Mammary epithelial cell (primary cell): Measurements from ENCODE around the gene CPOX.

Experiments used
- EZH2 ChIP-seq: IDR thresholded peaks from 2 replicates; pipeline ENCODE4 v1.6.1; 2012; ENCODE audit warnings: low read length, inconsistent platforms, borderline replicate concordance
- TF ChIP-seq, protein P1 (sequence below), 2 donors: IDR thresholded peaks in 1 of 2; conservative IDR thresholded peaks in 1 of 2; 2 replicates each; pipeline ENCODE4 v1.5.1; 2011 to 2012; ENCODE audit warnings: inconsistent platforms in 2 of 2, low read length in 2 of 2, mild to moderate bottlenecking in 2 of 2, control low read depth in 1 of 2, low read depth in 1 of 2; ENCODE audit not compliant: insufficient read depth in 1 of 2; ENCODE audit errors: extremely low read depth in 1 of 2

DNA sequence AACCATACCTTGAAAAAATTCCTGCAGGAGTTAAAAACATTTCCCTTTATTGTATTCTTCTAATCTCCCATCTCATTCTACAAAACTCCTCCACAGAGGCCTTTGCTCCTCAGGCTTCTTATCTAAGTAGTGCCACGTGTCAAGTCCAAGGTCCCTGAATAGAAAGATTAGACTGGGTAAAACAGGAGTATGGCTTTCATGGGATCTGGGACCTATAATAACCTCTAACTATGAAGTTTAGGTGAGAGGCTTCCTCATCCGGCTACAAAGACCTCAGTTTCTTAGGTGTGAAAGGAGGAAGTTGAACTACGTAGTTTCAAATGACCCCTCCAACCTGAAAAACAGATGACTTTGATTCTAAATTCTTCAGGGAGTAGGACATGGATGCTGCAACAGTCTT is 41.7 kb downstream of the CPOX start:
- TF ChIP-seq, protein P1, sequence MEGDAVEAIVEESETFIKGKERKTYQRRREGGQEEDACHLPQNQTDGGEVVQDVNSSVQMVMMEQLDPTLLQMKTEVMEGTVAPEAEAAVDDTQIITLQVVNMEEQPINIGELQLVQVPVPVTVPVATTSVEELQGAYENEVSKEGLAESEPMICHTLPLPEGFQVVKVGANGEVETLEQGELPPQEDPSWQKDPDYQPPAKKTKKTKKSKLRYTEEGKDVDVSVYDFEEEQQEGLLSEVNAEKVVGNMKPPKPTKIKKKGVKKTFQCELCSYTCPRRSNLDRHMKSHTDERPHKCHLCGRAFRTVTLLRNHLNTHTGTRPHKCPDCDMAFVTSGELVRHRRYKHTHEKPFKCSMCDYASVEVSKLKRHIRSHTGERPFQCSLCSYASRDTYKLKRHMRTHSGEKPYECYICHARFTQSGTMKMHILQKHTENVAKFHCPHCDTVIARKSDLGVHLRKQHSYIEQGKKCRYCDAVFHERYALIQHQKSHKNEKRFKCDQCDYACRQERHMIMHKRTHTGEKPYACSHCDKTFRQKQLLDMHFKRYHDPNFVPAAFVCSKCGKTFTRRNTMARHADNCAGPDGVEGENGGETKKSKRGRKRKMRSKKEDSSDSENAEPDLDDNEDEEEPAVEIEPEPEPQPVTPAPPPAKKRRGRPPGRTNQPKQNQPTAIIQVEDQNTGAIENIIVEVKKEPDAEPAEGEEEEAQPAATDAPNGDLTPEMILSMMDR (conservative IDR thresholded peaks at IDR 0.05 in 1 of 2, IDR thresholded peaks at IDR 0.05 in 1 of 2; ENCODE audit: extremely low read depth in 1 of 2, insufficient read depth in 1 of 2, low read depth in 1 of 2, low read length in 2 of 2): no peak
- TF ChIP-seq EZH2: no peak
